K562 (cell line): Measurements from ENCODE around the gene AP1G2. TPM values are rescaled to one million over a fixed set of nuclear protein-coding genes. Genes with fewer than 3 reads are reported as not detected.

Experiments
- ATAC-seq: fragments of 200-7000 bp; cut with Tn5 transposase; 3 replicates; pipeline ENCODE4 v1.9.1; 2020; ENCODE audit warnings: moderate library complexity
- BruUV-seq: library from RNA; stranded (reverse); fragments of 400-500 nt; replicated peaks from 2 replicates; lab custom pipeline; 2021; lab: Mats Ljungman, UMichigan
- CTCF ChIA-PET: fragments of 300-600 bp; formaldehyde crosslinking; extraction: SDS; loops from one replicate; lab custom pipeline; 2021; ENCODE audit warnings: low intra/inter-chr PET ratio; lab: Yijun Ruan, JAX
- POLR2A ChIA-PET: fragments of 300-600, 350-650 bp; sonication (Branson Sonifier 250); formaldehyde crosslinking; extraction: SDS; loops from one replicate; lab custom pipeline; 2021; ENCODE audit warnings: antibody characterized with exemption, inconsistent platforms; lab: Yijun Ruan, JAX
- DNase-seq, 4 experiments: peaks; one replicate each; pipeline versions ENCODE4 v3.0.0 to v3.0.0-alpha.2; 2011 to 2018; ENCODE audit warnings: low spot score in 3 of 4, mixed read lengths in 3 of 4; ENCODE audit errors: extremely low read depth in 1 of 4
- FAIRE-seq: peaks from 2 replicates; lab custom pipeline; 2011; peaks lifted over from hg19 to GRCh38; lab: Jason Lieb, UNC
- H2AFZ ChIP-seq: 2 replicates; pipeline ENCODE4 v1.6.0; 2011; ENCODE audit warnings: low read depth, low read length, control low read depth, inconsistent platforms
- H3K27ac ChIP-seq: fragments of 200-600 bp; 3 replicates; pipeline ENCODE4 v1.8.0; 2011; ENCODE audit warnings: low read depth, mild to moderate bottlenecking, control low read depth, inconsistent platforms, low read length, moderate library complexity, mixed read lengths; ENCODE audit errors: extremely low read depth
- H3K27me3 ChIP-seq, 2 experiments: fragments of 300-600 bp in 1 of 2; 2 replicates in 1 of 2; 3 replicates in 1 of 2; pipeline versions ENCODE4 v1.6.0 to v1.8.0; 2011; ENCODE audit warnings: inconsistent platforms in 2 of 2, low read length in 2 of 2, mild to moderate bottlenecking in 1 of 2, mixed read lengths in 1 of 2, moderate library complexity in 1 of 2; ENCODE audit not compliant: control insufficient read depth in 2 of 2, insufficient read depth in 2 of 2
- H3K36me3 ChIP-seq: fragments of 300-600 bp; 3 replicates; pipeline ENCODE4 v1.8.0; 2011; ENCODE audit warnings: mild to moderate bottlenecking, low read length, inconsistent platforms; ENCODE audit not compliant: control insufficient read depth, insufficient read depth
- H3K4me1 ChIP-seq, 2 experiments: fragments of 200-600 bp in 1 of 2; replicated peaks in 1 of 2; 2 replicates in 1 of 2; 3 replicates in 1 of 2; pipeline versions ENCODE4 v1.5.1 to v1.8.0; 2011; ENCODE audit warnings: inconsistent platforms in 2 of 2, low read length in 2 of 2, mild to moderate bottlenecking in 1 of 2, mixed read lengths in 1 of 2, moderate library complexity in 1 of 2; ENCODE audit not compliant: control insufficient read depth in 2 of 2, insufficient read depth in 2 of 2
- H3K4me2 ChIP-seq: 2 replicates; pipeline ENCODE4 v1.6.1; 2011; ENCODE audit warnings: low read length, control low read depth, inconsistent platforms, mixed read lengths; ENCODE audit not compliant: insufficient read depth
- H3K4me3 ChIP-seq: fragments of 200-600 bp; sonication (generic), shearing (Covaris generic); 2 replicates; pipeline ENCODE4 v1.5.1; 2016; ENCODE audit warnings: control low read depth, inconsistent platforms
- H3K79me2 ChIP-seq: fragments of 200-600 bp; 3 replicates; pipeline ENCODE4 v1.8.0; 2011; ENCODE audit warnings: low read length, inconsistent platforms; ENCODE audit not compliant: control insufficient read depth, insufficient read depth
- H3K9ac ChIP-seq, 2 experiments: 2 replicates each; pipeline versions ENCODE4 v1.6.0 to v1.6.1; 2011; ENCODE audit warnings: low read depth in 2 of 2, low read length in 2 of 2, control low read depth in 1 of 2, inconsistent platforms in 1 of 2, mild to moderate bottlenecking in 1 of 2, mixed read lengths in 1 of 2; ENCODE audit not compliant: insufficient read depth in 1 of 2
- H3K9me1 ChIP-seq: one replicate; pipeline ENCODE4 v1.6.0; 2011; ENCODE audit warnings: inconsistent platforms, mild to moderate bottlenecking, low read length, moderate library complexity; ENCODE audit not compliant: control insufficient read depth, insufficient read depth
- H3K9me3 ChIP-seq: replicated peaks from 2 replicates; pipeline ENCODE4 v1.5.1; 2011; ENCODE audit warnings: low read depth, low read length, inconsistent platforms; ENCODE audit not compliant: control insufficient read depth, insufficient read depth
- H4K20me1 ChIP-seq: replicated peaks from 2 replicates; pipeline ENCODE4 v1.6.1; 2011; ENCODE audit warnings: low read length, inconsistent platforms, mixed read lengths; ENCODE audit not compliant: control insufficient read depth, insufficient read depth
- CTCF ChIP-seq, 3 experiments: IDR thresholded peaks in 2 of 3; conservative IDR thresholded peaks in 1 of 3; 2 replicates each; pipeline ENCODE4 v1.5.1; 2011 to 2012; ENCODE audit warnings: low read length in 3 of 3, mild to moderate bottlenecking in 3 of 3, control low read depth in 2 of 3, improper control_type of control experiment in 1 of 3, inconsistent platforms in 1 of 3, low read depth in 1 of 3, mixed read lengths in 1 of 3, moderate library complexity in 1 of 3; ENCODE audit not compliant: insufficient read depth in 2 of 3
- EGR1 ChIP-seq: fragments of 450-650 bp; conservative IDR thresholded peaks from 2 replicates; pipeline ENCODE4 v1.6.1; 2017; ENCODE audit warnings: mild to moderate bottlenecking
- ETV6 ChIP-seq, 3 experiments: fragments of 150-350 bp in 1 of 3; sonication (generic) in 1 of 3; formaldehyde crosslinking in 1 of 3; IDR thresholded peaks; 2 replicates each; pipeline versions ENCODE4 v1.6.1 to v1.8.0; 2014 to 2022; ENCODE audit warnings: borderline replicate concordance in 2 of 3, low read depth in 2 of 3, antibody characterized with exemption in 1 of 3, low read length in 1 of 3, mild to moderate bottlenecking in 1 of 3, missing genetic modification reagents in 1 of 3
- MIER1 ChIP-seq: fragments of 450-650 bp; IDR thresholded peaks from 2 replicates; pipeline ENCODE4 v1.6.1; 2016; ENCODE audit warnings: antibody characterized with exemption, mild to moderate bottlenecking, low read depth
- NFXL1 ChIP-seq: fragments of 450-650 bp; formaldehyde crosslinking; IDR thresholded peaks from 2 replicates; pipeline ENCODE4 v1.4.0; 2021; ENCODE audit warnings: mild to moderate bottlenecking
- SPI1 ChIP-seq: IDR thresholded peaks from 2 replicates; pipeline ENCODE4 v1.6.1; 2011; ENCODE audit warnings: low read depth, low read length, control low read depth, borderline replicate concordance
- WGBS: fragments of 100-300 bp; shearing (Covaris generic); methylation state at CpG from one replicate; pipeline ENCODE4 v1.1.6; 2016; ENCODE audit warnings: low coverage, mixed read lengths; ENCODE audit not compliant: insufficient coverage; ENCODE audit errors: missing lambda C conversion rate; 5-methylcytosine and 5-hydroxymethylcytosine counted together
- in situ Hi-C: fragments of 300-500 bp; cut with MboI; formaldehyde crosslinking; loops from 4 replicates; pipeline ENCODE4 v1.15.0; 2018; ENCODE audit warnings: inconsistent platforms, mixed read lengths
- intact Hi-C: fragments of 100-400 bp; cut with micrococcal nuclease; formaldehyde crosslinking; loops from 2 replicates; pipeline ENCODE4 v1.14.2; 2022
- polyA plus RNA-seq, 8 experiments: library from polyadenylated mRNA; depleted of rRNA in 4 of 8; stranded (reverse) in 5 of 8; unstranded in 3 of 8; fragments of >200 nt; fragmentation: Nextera tagmentation in 2 of 8; fragmentation: Illumina TruSeq in 1 of 8; extraction: Ambion mirVana in 2 of 8; extraction: Trizol in 1 of 8; gene quantifications; 2 replicates each; pipeline versions ENCODE4 v1.2.1 to v1.2.3, GENCODE V29; 2011 to 2014; ENCODE audit warnings: inconsistent platforms in 1 of 8, missing spikeins in 1 of 8
- total RNA-seq, 7 experiments: library from RNA; depleted of rRNA in 6 of 7; stranded (reverse); fragments of >200 nt in 6 of 7; fragmentation: Illumina TruSeq in 2 of 7; extraction: Trizol in 2 of 7; gene quantifications; 2 replicates each; pipeline versions ENCODE4 v1.2.1 to v1.2.3, GENCODE V29; 2011 to 2021; ENCODE audit warnings: low replicate concordance in 1 of 7

AP1G2 gene
- total and polyA plus RNA-seq, 9 of the 15 experiments (the other 6 are each of a cell fraction or from before 2014, with no cell fraction given) = 19.1 to 83.5 (median 33.3) TPM

DNA sequence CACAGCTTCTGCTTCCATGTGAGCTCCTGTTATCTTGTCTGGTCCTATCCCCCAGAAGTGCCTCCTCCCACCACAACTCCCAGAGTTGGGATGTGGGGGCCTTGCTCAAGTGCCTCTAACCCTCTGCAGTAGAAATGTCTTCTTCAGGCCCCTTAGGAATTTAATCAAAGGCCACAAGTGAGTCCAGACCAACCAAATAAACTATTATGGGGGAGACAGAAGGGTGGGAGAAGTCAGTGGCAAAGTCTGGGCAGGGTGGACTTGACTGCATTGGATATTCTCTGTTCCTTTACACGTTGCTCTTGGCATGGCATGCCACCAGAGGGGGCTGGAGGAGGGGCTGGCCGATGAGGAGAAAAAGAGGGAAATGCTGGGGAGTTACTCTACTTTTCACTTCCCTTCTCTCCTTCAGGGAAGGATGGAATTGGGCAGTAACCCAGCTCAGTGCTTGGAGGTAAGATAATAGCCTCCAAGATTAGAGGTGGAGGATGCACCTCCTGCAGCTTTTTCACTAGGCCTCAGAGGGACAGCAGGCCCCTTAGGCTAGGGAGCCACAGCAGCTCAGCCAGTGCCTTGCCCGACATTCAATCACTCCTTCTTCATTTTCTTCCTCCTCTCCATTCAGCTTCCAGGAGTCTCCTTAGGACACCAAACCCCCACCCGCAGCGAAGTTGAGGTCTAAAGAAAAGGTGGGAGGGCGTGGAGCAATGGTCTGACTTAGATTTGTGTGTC is 1.2 kb upstream of the AP1G2 start:
- intact Hi-C loops (no loop called here), in situ Hi-C loops (loop anchor here (10.0 kb wide), 1 partner anchor 304 kb away; no protein-coding TSS in a partner anchor)
- CTCF ChIA-PET = interaction anchor here (0.7 kb wide), 1 partner anchor 20 kb away, joined by 3 read pairs; no protein-coding TSS in a partner anchor
- Histone ChIP-seq H3K36me3 (peaks cover 17% of the 10 kb centered on the region; the same call in 1 of the 3 replicates), H3K9me1 (no peaks in the 10 kb centered on the region), H3K9me3 (no peaks in the 10 kb centered on the region; the same call in 1 of the 2 replicates), H3K79me2 (peaks cover 10% of the 10 kb centered on the region; the same call in 2 of the 3 replicates), H3K4me3 (no peak overlapping the region), H4K20me1 (no peaks in the 10 kb centered on the region), H3K4me2 (peak overlapping the region; percentile 45), H3K4me1 (peaks cover 12 to 36% of the 10 kb centered on the region in 2 experiments; a peak in 4 of 5 replicates), H2AFZ (peak overlapping the region; percentile 29; the same call in 1 of the 2 replicates), H3K27me3 (no peaks in the 10 kb centered on the region), H3K9ac (peak overlapping the region in 1 of 2 experiments; percentile 59; a peak in 2 of 4 replicates), H3K27ac (no peak overlapping the region)
- no peak for TF ChIP-seq ETV6 (IDR thresholded peaks at IDR 0.05; ENCODE audit: borderline replicate concordance in 1 of 2, low read depth in 2 of 2, low read length in 1 of 2)
- TF ChIP-seq ETV6 (CRISPR knock-in tag; IDR thresholded peaks at IDR 0.05; ENCODE audit: borderline replicate concordance) = no peak
- no peak for TF ChIP-seq MIER1
- TF ChIP-seq SPI1 = peak; percentile 30; the same call in 1 of the 2 replicates
- TF ChIP-seq EGR1 = no peak
- TF ChIP-seq NFXL1 (CRISPR knock-in tag) = no peak
- TF ChIP-seq CTCF (IDR thresholded peaks at IDR 0.05 in 2 of 3, conservative IDR thresholded peaks at IDR 0.05 in 1 of 3; ENCODE audit: insufficient read depth in 2 of 3, low read depth in 1 of 3, low read length in 3 of 3) = peak; percentile 29 to 45 (median 41); a peak in 4 of 6 replicates
- FAIRE-seq = peak; percentile 49
- WGBS = 66% methylated on average over 4 of the region's 6 CpGs
- no peak for ATAC-seq
- BruUV-seq = no TSS peak
- DNase-seq = no peak
- POLR2A ChIA-PET = interaction anchor here (0.6 to 1.1 kb wide), 2 partner anchors 91 to 318 kb away, joined by 3 to 4 read pairs; no protein-coding TSS in a partner anchor
